Left lung (tissue), 10 donors: ENCODE measurements around the gene CD8B2. TPM values are rescaled to one million over a fixed set of nuclear protein-coding genes. Genes with fewer than 3 reads are reported as not detected.
A peak's percentile ranks its signal among the peaks of the same experiment; 100 is the strongest.

Experiments used
- ATAC-seq: fragments of 200-7000 bp; cut with Tn5 transposase; one replicate; pipeline ENCODE4 v1.9.1; 2020; ENCODE audit warnings: moderate library complexity
- DNase-seq, 4 donors: peaks; one replicate each; pipeline ENCODE4 v3.0.0-alpha.2; 2013 to 2020
- H3K27ac ChIP-seq, 2 donors: fragments of 200-600 bp; sonication (generic) in 1 of 2; one replicate each; pipeline versions ENCODE4 v1.5.0 to v1.8.0; 2020 to 2021
- H3K27me3 ChIP-seq, 2 donors: fragments of 200-600 bp; sonication (generic) in 1 of 2; one replicate each; pipeline versions ENCODE4 v1.5.0 to v1.8.0; 2020 to 2021
- H3K36me3 ChIP-seq, 2 donors: fragments of 200-600 bp; sonication (generic) in 1 of 2; one replicate each; pipeline versions ENCODE4 v1.5.0 to v1.8.0; 2020 to 2021
- H3K4me1 ChIP-seq, 2 donors: fragments of 200-600 bp; one replicate each; pipeline ENCODE4 v1.8.0; 2021
- H3K4me3 ChIP-seq, 2 donors: fragments of 200-600 bp; sonication (generic) in 1 of 2; one replicate each; pipeline versions ENCODE4 v1.5.0 to v1.8.0; 2020 to 2021; ENCODE audit warnings: mild to moderate bottlenecking in 1 of 2
- H3K9me3 ChIP-seq, 2 donors: fragments of 200-600 bp; sonication (generic) in 1 of 2; one replicate each; pipeline versions ENCODE4 v1.5.0 to v1.8.0; 2020 to 2021
- CTCF ChIP-seq, 2 donors: fragments of 200-600 bp; sonication (generic) in 1 of 2; IDR thresholded peaks; one replicate each; pipeline versions ENCODE4 v1.5.0 to v1.8.0; 2021; ENCODE audit warnings: antibody characterized with exemption in 2 of 2
- intact Hi-C, 2 donors: fragments of 100-400 bp; cut with DNase I; formaldehyde crosslinking; loops; one replicate each; pipeline versions ENCODE4 v1.11.2 to v1.14.2; 2022
- polyA plus RNA-seq, 6 donors: library from polyadenylated mRNA; unstranded; fragments of 120-200 nt; gene quantifications; one replicate each; pipeline ENCODE4 v1.2.1, GENCODE V29; 2013; ENCODE audit not compliant: insufficient read length in 6 of 6
- total RNA-seq, 2 donors: library from RNA; stranded (reverse); fragmentation: NEBNext Ultra II Directional; extraction: Animal tissue kit (Norgen Biotek cat#: 25700); gene quantifications; one replicate each; pipeline ENCODE4 v1.2.1, GENCODE V29; 2021
- donor health status: DM: no; HTN: yes; CAD: no.
- donor health status: DM: no; HTN: no; CAD: no.

CD8B2 gene
- total and polyA plus RNA-seq, 8 donors = 0.10 to 0.74 (median 0.29) TPM; not detected in 1

GRCh38 chr2:106523976-106524665 is 37.0 kb downstream of the CD8B2 start:
- intact Hi-C loops = no loop called here
- DNase-seq (peak in 2 of 4 donors; percentile 40 to 44), ATAC-seq (peak; percentile 94)
- Histone ChIP-seq H3K27me3 (no peaks in the 10 kb centered on the region), H3K4me1 (peaks cover 0 to 3% of the 10 kb centered on the region in 2 donors), H3K36me3 (no peaks in the 10 kb centered on the region), H3K27ac (no peak overlapping the region), H3K4me3 (no peak overlapping the region), H3K9me3 (peaks cover 0 to 4% of the 10 kb centered on the region in 2 donors)
- TF ChIP-seq CTCF (IDR thresholded peaks at IDR 0.05) = no peak

DNA sequence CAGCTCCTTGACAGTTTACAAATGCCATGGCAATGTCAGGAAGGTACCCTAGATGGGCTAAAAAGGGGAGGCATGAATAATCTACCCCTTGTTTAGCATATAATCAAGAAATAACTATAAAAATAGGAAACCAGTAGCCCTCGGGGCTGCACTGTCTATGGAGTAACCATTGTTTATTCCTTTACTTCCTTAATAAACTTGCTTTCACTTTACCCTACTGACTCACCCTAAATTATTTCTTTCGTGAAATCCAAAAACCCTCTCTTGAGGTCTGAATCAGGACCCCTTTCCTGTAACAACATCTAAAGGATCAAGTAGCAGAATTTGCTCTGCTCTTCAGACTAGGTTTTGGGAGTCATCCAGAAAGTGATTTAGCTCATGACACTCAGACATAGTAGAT is 43.7 kb downstream of the CD8B2 start:
- Histone ChIP-seq H3K4me3 (no peak overlapping the region), H3K36me3 (no peaks in the 10 kb centered on the region), H3K4me1 (peaks cover 0 to 3% of the 10 kb centered on the region in 2 donors), H3K27me3 (no peaks in the 10 kb centered on the region), H3K9me3 (no peaks in the 10 kb centered on the region), H3K27ac (no peak overlapping the region)
- TF ChIP-seq CTCF (IDR thresholded peaks at IDR 0.05) = no peak
- intact Hi-C loops = no loop called here
- DNase-seq (no peak), ATAC-seq (no peak)

DNA sequence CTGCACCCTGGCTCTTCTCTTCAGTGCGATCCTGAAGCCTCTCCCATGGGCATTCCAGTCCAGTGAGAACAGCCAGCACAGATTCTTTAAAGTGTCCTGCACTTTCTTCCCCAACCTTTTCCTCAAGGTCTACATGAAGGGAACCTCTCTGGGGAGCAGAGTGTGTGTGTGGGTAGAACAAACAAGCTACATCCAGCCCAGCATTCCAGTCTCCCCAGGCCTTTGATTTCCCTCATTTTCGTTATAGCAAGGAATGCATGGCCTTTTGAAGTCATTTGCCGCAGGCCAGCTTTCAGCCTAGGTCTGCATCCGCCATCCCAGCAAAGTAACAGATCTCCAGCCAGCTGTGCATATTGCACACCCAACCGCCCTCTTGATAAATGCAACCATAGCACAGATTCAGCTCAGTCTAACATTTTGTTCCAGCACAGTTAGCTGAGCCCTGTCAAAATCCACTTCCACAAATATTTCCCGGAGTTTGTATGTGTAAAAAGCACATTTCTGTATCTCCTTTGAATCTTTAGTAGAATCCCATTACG is 44.6 kb downstream of the CD8B2 start:
- Histone ChIP-seq H3K9me3 (no peaks in the 10 kb centered on the region), H3K4me3 (no peak overlapping the region), H3K27me3 (no peaks in the 10 kb centered on the region), H3K4me1 (peaks cover 0 to 3% of the 10 kb centered on the region in 2 donors), H3K36me3 (no peaks in the 10 kb centered on the region), H3K27ac (no peak overlapping the region)
- ATAC-seq = no peak
- DNase-seq = no peak
- TF ChIP-seq CTCF (IDR thresholded peaks at IDR 0.05) = no peak
- intact Hi-C loops = no loop called here

DNA sequence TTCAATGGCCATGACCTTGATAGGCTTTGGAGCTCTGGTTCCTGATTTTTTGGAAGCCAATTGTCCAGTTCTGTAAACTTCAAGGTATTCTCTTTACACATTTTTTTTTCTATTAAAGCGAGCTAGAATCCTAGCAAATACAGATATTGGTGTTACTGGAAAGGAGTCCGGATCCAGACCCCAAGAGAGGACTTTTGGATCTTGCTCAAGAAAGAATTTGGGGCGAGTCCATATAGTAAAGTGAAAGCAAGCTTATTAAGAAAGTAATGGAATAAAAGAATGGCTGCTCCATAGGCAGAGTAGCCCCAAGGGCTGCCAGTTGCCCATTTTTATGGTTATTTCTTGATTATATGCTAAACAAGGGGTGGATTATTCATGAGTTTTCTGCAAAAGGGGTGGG is 45.1 kb downstream of the CD8B2 start:
- DNase-seq (no peak), ATAC-seq (no peak)
- intact Hi-C loops = no loop called here
- Histone ChIP-seq H3K27me3 (no peaks in the 10 kb centered on the region), H3K4me1 (peaks cover 0 to 3% of the 10 kb centered on the region in 2 donors), H3K4me3 (no peak overlapping the region), H3K36me3 (no peaks in the 10 kb centered on the region), H3K27ac (no peak overlapping the region), H3K9me3 (no peaks in the 10 kb centered on the region)
- no peak for TF ChIP-seq CTCF (IDR thresholded peaks at IDR 0.05)

DNA sequence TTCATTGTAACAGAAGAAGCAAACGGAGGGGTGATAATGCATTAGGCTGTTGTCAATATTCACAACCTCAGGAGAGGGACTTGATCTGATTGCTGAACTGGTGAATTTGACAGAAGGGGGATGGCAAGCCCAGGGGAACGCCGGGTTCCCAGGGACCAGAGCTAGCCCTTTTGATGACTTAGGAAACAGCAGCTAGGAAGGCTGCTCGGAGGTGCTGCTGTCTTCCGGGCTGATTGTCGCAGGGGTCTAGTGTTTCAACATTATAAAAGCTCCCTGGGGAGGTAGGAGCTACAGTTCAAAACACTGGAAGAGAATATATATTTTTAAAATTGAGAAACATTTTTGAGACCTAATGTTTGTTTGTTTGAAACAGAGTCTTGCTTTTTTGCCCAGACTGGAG is 47.3 kb downstream of the CD8B2 start:
- TF ChIP-seq CTCF (IDR thresholded peaks at IDR 0.05) = no peak
- ATAC-seq (no peak), DNase-seq (no peak)
- no peaks in the 10 kb centered on the region for H3K27me3 ChIP-seq
- intact Hi-C loops = no loop called here
- no peaks in the 10 kb centered on the region for H3K4me1 ChIP-seq
- H3K9me3 ChIP-seq = no peaks in the 10 kb centered on the region
- no peaks in the 10 kb centered on the region for H3K36me3 ChIP-seq
- H3K4me3 ChIP-seq = no peak overlapping the region
- no peak overlapping the region for H3K27ac ChIP-seq
